Lower lobe of right lung (tissue), 2 donors: ENCODE measurements around the gene TTC28. TPM values are rescaled to one million over a fixed set of nuclear protein-coding genes. Genes with fewer than 3 reads are reported as not detected.
"Not testable (repeated sequence)": the region's sequence is repeated elsewhere in the genome, so short reads cannot be mapped to it uniquely, and the experiment has no call there.

Experiments
- ATAC-seq, 2 donors: fragments of 200-7000 bp; cut with Tn5 transposase; one replicate each; pipeline ENCODE4 v1.9.1; 2020 to 2022; ENCODE audit warnings: mild to moderate bottlenecking in 2 of 2, moderate library complexity in 2 of 2
- DNase-seq: peaks from one replicate; pipeline ENCODE4 v3.0.0-alpha.2; 2020
- H3K27ac ChIP-seq: fragments of 200-600 bp; one replicate; pipeline ENCODE4 v1.8.0; 2022
- H3K27me3 ChIP-seq: fragments of 200-600 bp; one replicate; pipeline ENCODE4 v1.8.0; 2022; ENCODE audit warnings: low read depth
- H3K36me3 ChIP-seq: fragments of 200-600 bp; one replicate; pipeline ENCODE4 v1.8.0; 2022; ENCODE audit warnings: mild to moderate bottlenecking
- H3K4me1 ChIP-seq: fragments of 200-600 bp; one replicate; pipeline ENCODE4 v1.8.0; 2022
- H3K4me3 ChIP-seq: fragments of 200-600 bp; one replicate; pipeline ENCODE4 v1.8.0; 2022; ENCODE audit warnings: mild to moderate bottlenecking
- H3K9me3 ChIP-seq: fragments of 200-600 bp; one replicate; pipeline ENCODE4 v1.8.0; 2022
- intact Hi-C: fragments of 100-400 bp; cut with DNase I; formaldehyde crosslinking; loops from one replicate; pipeline ENCODE4 v1.11.0; 2022
- total RNA-seq: library from RNA; stranded (reverse); fragmentation: NEBNext Ultra II Directional; extraction: Animal tissue kit (Norgen Biotek cat#: 25700); gene quantifications from one replicate; pipeline ENCODE4 v1.2.1, GENCODE V29; 2021
- TF ChIP-seq, protein P1 (sequence below): fragments of 200-600 bp; IDR thresholded peaks from one replicate; pipeline ENCODE4 v1.8.0; 2022; ENCODE audit warnings: antibody characterized with exemption, mild to moderate bottlenecking
- donor health status: DM: no; HTN: yes; CAD: no; lungs with severe emphysema.

The TTC28 gene
- total RNA-seq, 1 donor from 2014 or later, result 39.6 TPM

DNA sequence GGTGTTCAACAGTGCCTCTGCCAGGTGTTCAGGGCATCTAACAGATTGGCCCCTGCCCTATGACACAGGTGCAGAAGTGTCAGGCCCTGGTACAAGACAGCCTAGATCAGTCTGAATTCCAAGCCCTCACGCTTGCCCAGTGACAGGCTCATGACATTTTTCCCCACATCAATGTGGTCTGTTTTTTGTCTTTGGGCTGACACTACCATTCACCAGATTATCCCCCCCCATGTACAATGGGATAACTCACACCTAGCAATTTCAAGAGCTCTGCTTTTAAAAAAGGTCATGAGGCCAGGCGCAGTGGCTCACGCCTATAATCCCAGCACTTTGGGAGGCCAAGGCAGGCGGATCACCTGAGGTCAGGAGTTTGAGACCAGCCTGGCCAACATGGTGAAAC, 605.1 kb downstream of the TTC28 start:
- H3K9me3 ChIP-seq, result no peaks in the 10 kb centered on the region
- DNase-seq (no peak), ATAC-seq (no peak)
- peaks cover 6% of the 10 kb centered on the region for H3K36me3 ChIP-seq
- no peak overlapping the region for H3K27ac ChIP-seq
- H3K4me3 ChIP-seq, result no peak overlapping the region
- TF ChIP-seq, protein P1, sequence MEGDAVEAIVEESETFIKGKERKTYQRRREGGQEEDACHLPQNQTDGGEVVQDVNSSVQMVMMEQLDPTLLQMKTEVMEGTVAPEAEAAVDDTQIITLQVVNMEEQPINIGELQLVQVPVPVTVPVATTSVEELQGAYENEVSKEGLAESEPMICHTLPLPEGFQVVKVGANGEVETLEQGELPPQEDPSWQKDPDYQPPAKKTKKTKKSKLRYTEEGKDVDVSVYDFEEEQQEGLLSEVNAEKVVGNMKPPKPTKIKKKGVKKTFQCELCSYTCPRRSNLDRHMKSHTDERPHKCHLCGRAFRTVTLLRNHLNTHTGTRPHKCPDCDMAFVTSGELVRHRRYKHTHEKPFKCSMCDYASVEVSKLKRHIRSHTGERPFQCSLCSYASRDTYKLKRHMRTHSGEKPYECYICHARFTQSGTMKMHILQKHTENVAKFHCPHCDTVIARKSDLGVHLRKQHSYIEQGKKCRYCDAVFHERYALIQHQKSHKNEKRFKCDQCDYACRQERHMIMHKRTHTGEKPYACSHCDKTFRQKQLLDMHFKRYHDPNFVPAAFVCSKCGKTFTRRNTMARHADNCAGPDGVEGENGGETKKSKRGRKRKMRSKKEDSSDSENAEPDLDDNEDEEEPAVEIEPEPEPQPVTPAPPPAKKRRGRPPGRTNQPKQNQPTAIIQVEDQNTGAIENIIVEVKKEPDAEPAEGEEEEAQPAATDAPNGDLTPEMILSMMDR, result no peak
- no peaks in the 10 kb centered on the region for H3K27me3 ChIP-seq
- peaks cover 16% of the 10 kb centered on the region for H3K4me1 ChIP-seq
- intact Hi-C loops, result no loop called here

GRCh38 chr22:28072066-28072465, 607.6 kb downstream of the TTC28 start:
- Histone ChIP-seq H3K9me3 (no peaks in the 10 kb centered on the region), H3K27me3 (no peaks in the 10 kb centered on the region), H3K27ac (no peak overlapping the region), H3K36me3 (peaks cover 6% of the 10 kb centered on the region), H3K4me1 (peaks cover 16% of the 10 kb centered on the region), H3K4me3 (no peak overlapping the region)
- DNase-seq (no peak), ATAC-seq (no peak)
- intact Hi-C loops, result no loop called here
- TF ChIP-seq, protein P1, result no peak

- H3K9me3 ChIP-seq, result no peaks in the 10 kb centered on the region
- H3K36me3 ChIP-seq, result peaks cover 6% of the 10 kb centered on the region
- no peaks in the 10 kb centered on the region for H3K4me1 ChIP-seq
- intact Hi-C loops, result no loop called here
- DNase-seq (no peak), ATAC-seq (no peak)
- no peak overlapping the region for H3K4me3 ChIP-seq
- TF ChIP-seq, protein P1, result no peak
- H3K27me3 ChIP-seq, result no peaks in the 10 kb centered on the region
- H3K27ac ChIP-seq, result no peak overlapping the region
Observed at GRCh38 chr22:28068826-28069225, 610.8 kb downstream of the TTC28 start.

GRCh38 chr22:28064920-28065319, 614.7 kb downstream of the TTC28 start:
- intact Hi-C loops, result no loop called here
- Histone ChIP-seq H3K27ac (no peak overlapping the region), H3K9me3 (no peaks in the 10 kb centered on the region)

GRCh38 chr22:28063656-28064055, 616.0 kb downstream of the TTC28 start:
- Histone ChIP-seq H3K4me1 (no peaks in the 10 kb centered on the region), H3K36me3 (no peaks in the 10 kb centered on the region), H3K9me3 (no peaks in the 10 kb centered on the region), H3K27ac (no peak overlapping the region), H3K27me3 (no peaks in the 10 kb centered on the region), H3K4me3 (no peak overlapping the region)
- TF ChIP-seq, protein P1, result no peak
- intact Hi-C loops, result no loop called here
- DNase-seq (no peak), ATAC-seq (no peak)

More at GRCh38 chr22:28064920-28065319, 614.7 kb downstream of the TTC28 start:
- no peaks in the 10 kb centered on the region for H3K36me3 ChIP-seq
- no peak overlapping the region for H3K4me3 ChIP-seq
- no peak for ATAC-seq
- no peak for DNase-seq
- no peaks in the 10 kb centered on the region for H3K4me1 ChIP-seq
- TF ChIP-seq, protein P1, result no peak
- H3K27me3 ChIP-seq, result no peaks in the 10 kb centered on the region

- H3K4me1 ChIP-seq, DNase-seq, intact Hi-C loops, H3K9me3 ChIP-seq, H3K36me3 ChIP-seq, H3K4me3 ChIP-seq, ATAC-seq, H3K27ac ChIP-seq, H3K27me3 ChIP-seq: not testable (repeated sequence)
Observed at GRCh38 chr22:28060594-28060993, 619.0 kb downstream of the TTC28 start.
